Measurements from ENCODE around the gene ZC3H12C. TPM values are rescaled to one million over a fixed set of nuclear protein-coding genes. Genes with fewer than 3 reads are reported as not detected.

ZC3H12C gene
- 11.8 and 12.3 TPM in 2 replicates for total RNA-seq (ENCODE audit: low replicate concordance)
- long read RNA-seq, partial matches to known transcripts = 1 of 2 reads
- long read RNA-seq, other reads (novel, unspliced or antisense) = 1 of 2 reads

- H3K4me1 Mint-ChIP-seq (ENCODE audit: unreplicated experiment) = peaks cover 22% of the 10 kb centered on the region
- peaks cover 4% of the 10 kb centered on the region for H3K36me3 Mint-ChIP-seq
- TF ChIP-seq, protein P1, sequence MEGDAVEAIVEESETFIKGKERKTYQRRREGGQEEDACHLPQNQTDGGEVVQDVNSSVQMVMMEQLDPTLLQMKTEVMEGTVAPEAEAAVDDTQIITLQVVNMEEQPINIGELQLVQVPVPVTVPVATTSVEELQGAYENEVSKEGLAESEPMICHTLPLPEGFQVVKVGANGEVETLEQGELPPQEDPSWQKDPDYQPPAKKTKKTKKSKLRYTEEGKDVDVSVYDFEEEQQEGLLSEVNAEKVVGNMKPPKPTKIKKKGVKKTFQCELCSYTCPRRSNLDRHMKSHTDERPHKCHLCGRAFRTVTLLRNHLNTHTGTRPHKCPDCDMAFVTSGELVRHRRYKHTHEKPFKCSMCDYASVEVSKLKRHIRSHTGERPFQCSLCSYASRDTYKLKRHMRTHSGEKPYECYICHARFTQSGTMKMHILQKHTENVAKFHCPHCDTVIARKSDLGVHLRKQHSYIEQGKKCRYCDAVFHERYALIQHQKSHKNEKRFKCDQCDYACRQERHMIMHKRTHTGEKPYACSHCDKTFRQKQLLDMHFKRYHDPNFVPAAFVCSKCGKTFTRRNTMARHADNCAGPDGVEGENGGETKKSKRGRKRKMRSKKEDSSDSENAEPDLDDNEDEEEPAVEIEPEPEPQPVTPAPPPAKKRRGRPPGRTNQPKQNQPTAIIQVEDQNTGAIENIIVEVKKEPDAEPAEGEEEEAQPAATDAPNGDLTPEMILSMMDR (conservative IDR thresholded peaks at IDR 0.05) = peak; percentile 73
- DNase-seq (ENCODE audit: extremely low spot score, unreplicated experiment) = peak; percentile 86
- H3K4me3 Mint-ChIP-seq = peak within 1 kb of the TSS; percentile 94
- H3K9me3 Mint-ChIP-seq = no peaks in the 10 kb centered on the region
- H3K27ac Mint-ChIP-seq = peak within 1 kb of the TSS; percentile 96
- peaks cover 9% of the 10 kb centered on the region for H3K27me3 Mint-ChIP-seq
Measured at GRCh38 chr11:110092515-110093406, at the start of gene ZC3H12C. TSS of gene ZC3H12C (plus strand) at chr11:110093392. CDS start at chr11:110093412, 20 bp downstream.

- Mint-ChIP-seq H3K4me1 (ENCODE audit: unreplicated experiment) (no peaks in the 10 kb centered on the region), H3K27me3 (no peaks in the 10 kb centered on the region), H3K4me3 (no peak overlapping the region), H3K36me3 (no peaks in the 10 kb centered on the region), H3K27ac (no peak overlapping the region), H3K9me3 (no peaks in the 10 kb centered on the region)
- no peak for DNase-seq (ENCODE audit: extremely low spot score, unreplicated experiment)
- TF ChIP-seq, protein P1 (conservative IDR thresholded peaks at IDR 0.05) = no peak
Measured at GRCh38 chr11:110044226-110044968, 48.8 kb upstream of the ZC3H12C start.

GRCh38 chr11:110046775-110047380 lies 46.3 kb upstream of the ZC3H12C start:
- Mint-ChIP-seq H3K4me3 (no peak overlapping the region), H3K27ac (no peak overlapping the region), H3K27me3 (no peaks in the 10 kb centered on the region), H3K9me3 (no peaks in the 10 kb centered on the region), H3K36me3 (no peaks in the 10 kb centered on the region), H3K4me1 (ENCODE audit: unreplicated experiment) (no peaks in the 10 kb centered on the region)
- DNase-seq (ENCODE audit: extremely low spot score, unreplicated experiment) = no peak
- TF ChIP-seq, protein P1 (conservative IDR thresholded peaks at IDR 0.05) = no peak

GRCh38 chr11:110049501-110050200 lies 43.5 kb upstream of the ZC3H12C start:
- Mint-ChIP-seq H3K27me3 (no peaks in the 10 kb centered on the region), H3K27ac (no peak overlapping the region), H3K36me3 (no peaks in the 10 kb centered on the region), H3K9me3 (peaks cover 11% of the 10 kb centered on the region), H3K4me3 (no peak overlapping the region), H3K4me1 (ENCODE audit: unreplicated experiment) (no peaks in the 10 kb centered on the region)
- TF ChIP-seq, protein P1 (conservative IDR thresholded peaks at IDR 0.05) = no peak
- DNase-seq (ENCODE audit: extremely low spot score, unreplicated experiment) = no peak

- Mint-ChIP-seq H3K4me3 (no peak overlapping the region), H3K27me3 (no peaks in the 10 kb centered on the region), H3K36me3 (no peaks in the 10 kb centered on the region), H3K9me3 (peaks cover 11% of the 10 kb centered on the region), H3K4me1 (ENCODE audit: unreplicated experiment) (no peaks in the 10 kb centered on the region), H3K27ac (no peak overlapping the region)
- TF ChIP-seq, protein P1 (conservative IDR thresholded peaks at IDR 0.05) = no peak
- DNase-seq (ENCODE audit: extremely low spot score, unreplicated experiment) = no peak
Measured at GRCh38 chr11:110050201-110050506, 43.0 kb upstream of the ZC3H12C start.

Measured in type B pancreatic cell (in vitro differentiated cells).